SJCRH30 (cell line): ENCODE measurements around the gene CD200R1L. TPM values are rescaled to one million over a fixed set of nuclear protein-coding genes. Genes with fewer than 3 reads are reported as not detected.

Experiments used
- DNase-seq, 2 experiments: peaks; one replicate each; pipeline ENCODE4 v3.0.0-alpha.2; 2015 to 2020
- H3K27ac ChIP-seq: fragments of 250-450 bp; sonication (Bioruptor Pico); 2 replicates; pipeline ENCODE4 v1.5.1; 2020; ENCODE audit warnings: mild to moderate bottlenecking, moderate library complexity
- H3K27me3 ChIP-seq: fragments of 250-450 bp; sonication (Bioruptor Pico); 2 replicates; pipeline ENCODE4 v1.5.1; 2020; ENCODE audit warnings: mild to moderate bottlenecking, moderate library complexity
- H3K36me3 ChIP-seq: fragments of 250-450 bp; sonication (Bioruptor Pico); 2 replicates; pipeline ENCODE4 v1.5.1; 2020; ENCODE audit warnings: mild to moderate bottlenecking, moderate library complexity
- H3K4me1 ChIP-seq: fragments of 250-450 bp; sonication (Bioruptor Pico); 2 replicates; pipeline ENCODE4 v1.5.1; 2020; ENCODE audit warnings: mild to moderate bottlenecking, moderate library complexity
- H3K4me3 ChIP-seq: fragments of 250-450 bp; sonication (Bioruptor Pico); 2 replicates; pipeline ENCODE4 v1.5.1; 2020; ENCODE audit warnings: mild to moderate bottlenecking, moderate library complexity
- H3K9me3 ChIP-seq: fragments of 250-450 bp; sonication (Bioruptor Pico); replicated peaks from 2 replicates; pipeline ENCODE4 v1.5.1; 2020; ENCODE audit warnings: mild to moderate bottlenecking, moderate library complexity
- total RNA-seq: library from RNA; depleted of rRNA; stranded (reverse); fragments of >200 nt; shearing (Covaris generic); gene quantifications from 2 replicates; pipeline ENCODE4 v1.2.3, GENCODE V29; 2014; rRNA removed

Gene CD200R1L
- total RNA-seq, 1 experiment from 2014 or later = not detected

DNA sequence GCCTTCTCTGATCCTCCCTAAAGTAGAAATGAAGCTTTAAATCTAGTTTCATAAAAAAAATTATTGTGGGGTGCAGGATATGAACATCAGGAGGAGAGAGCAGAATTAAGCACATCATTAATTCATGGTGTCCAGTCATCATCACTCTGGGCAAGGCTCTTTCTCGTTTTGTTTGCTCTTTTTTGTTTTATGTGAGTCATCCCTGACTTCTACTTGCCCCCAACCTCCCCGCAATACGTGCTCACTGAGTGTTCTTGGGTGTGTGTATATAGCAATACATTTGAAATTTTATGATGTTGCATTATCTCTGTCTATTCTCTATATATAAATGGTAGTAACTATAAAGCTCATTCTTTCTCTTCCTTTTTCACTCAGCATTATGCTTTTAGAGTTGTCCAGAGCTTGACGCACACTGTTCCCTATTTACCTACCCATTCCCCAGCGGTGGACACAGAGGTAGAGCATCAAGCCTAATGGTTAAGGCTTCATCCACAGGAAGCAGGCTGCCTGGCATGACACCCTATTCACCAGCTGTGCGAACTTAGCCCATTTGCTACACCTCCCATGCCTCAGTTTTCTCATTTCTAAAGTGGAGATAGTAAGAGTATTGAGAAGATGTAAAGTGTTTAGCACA lies 72.3 kb downstream of the CD200R1L start:
- Histone ChIP-seq H3K27me3 (no peaks in the 10 kb centered on the region), H3K4me1 (peaks cover 21% of the 10 kb centered on the region), H3K27ac (no peak overlapping the region), H3K36me3 (no peaks in the 10 kb centered on the region), H3K4me3 (no peak overlapping the region), H3K9me3 (no peaks in the 10 kb centered on the region; the same call in 1 of the 2 replicates)
- no peak for DNase-seq

DNA sequence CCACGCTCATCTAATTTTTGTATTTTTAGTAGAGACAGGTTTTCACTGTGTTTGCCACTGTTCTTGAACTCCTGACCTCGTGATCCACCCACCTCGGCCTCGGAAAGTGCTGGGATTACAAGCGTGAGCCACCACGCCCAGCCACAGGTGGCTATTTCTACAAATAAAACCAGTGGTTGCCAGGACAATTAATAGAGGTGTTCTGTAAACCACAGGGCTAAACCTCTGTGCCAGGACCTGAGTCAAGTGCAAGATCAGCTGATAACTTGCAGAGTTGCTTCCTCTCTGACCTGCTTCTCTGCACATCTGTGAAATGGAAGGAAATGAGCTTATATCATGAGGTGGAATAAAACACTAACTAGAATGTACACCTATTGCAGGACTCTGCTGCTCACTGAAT lies 72.8 kb downstream of the CD200R1L start:
- H3K9me3 ChIP-seq = no peaks in the 10 kb centered on the region; the same call in 1 of the 2 replicates
- no peak overlapping the region for H3K4me3 ChIP-seq
- no peaks in the 10 kb centered on the region for H3K36me3 ChIP-seq
- H3K27me3 ChIP-seq = no peaks in the 10 kb centered on the region
- peaks cover 21% of the 10 kb centered on the region for H3K4me1 ChIP-seq
- no peak for DNase-seq
- no peak overlapping the region for H3K27ac ChIP-seq

- Histone ChIP-seq H3K9me3 (no peaks in the 10 kb centered on the region; the same call in 1 of the 2 replicates), H3K4me3 (no peak overlapping the region), H3K4me1 (peaks cover 7% of the 10 kb centered on the region), H3K27me3 (no peaks in the 10 kb centered on the region), H3K36me3 (no peaks in the 10 kb centered on the region), H3K27ac (no peak overlapping the region)
- DNase-seq = no peak
These were observed 75.7 kb downstream of the CD200R1L start for GRCh38 chr3:112770951-112771350.

DNA sequence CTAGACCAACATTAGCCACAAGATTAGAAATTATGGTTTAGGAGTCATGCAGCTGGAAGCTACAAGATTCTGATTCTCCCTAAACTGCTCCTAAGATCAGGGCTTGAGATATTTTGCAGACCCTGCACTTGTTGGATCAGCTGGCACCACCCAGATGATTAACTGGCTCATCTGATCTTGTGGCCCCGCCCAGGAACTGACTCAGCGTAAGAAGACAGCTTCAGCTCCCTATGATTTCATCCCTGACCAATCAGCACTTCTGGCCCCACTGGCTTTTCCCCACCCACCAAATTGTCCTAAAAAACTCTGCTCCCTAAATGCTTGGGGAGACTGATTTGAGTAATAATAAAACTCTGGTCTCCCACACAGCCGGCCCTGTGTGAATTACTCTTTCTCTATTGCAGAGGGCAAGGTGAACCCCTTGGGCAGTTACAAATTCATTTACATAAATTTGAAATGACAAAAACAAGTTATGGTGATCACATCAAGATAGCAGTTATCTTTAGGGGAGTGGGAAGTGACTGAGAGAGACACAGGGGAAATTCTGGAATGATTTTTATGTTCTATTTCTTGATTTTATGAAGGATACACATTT lies 76.5 kb downstream of the CD200R1L start:
- no peaks in the 10 kb centered on the region; the same call in 1 of the 2 replicates for H3K9me3 ChIP-seq
- no peak overlapping the region for H3K27ac ChIP-seq
- no peak overlapping the region for H3K4me3 ChIP-seq
- H3K27me3 ChIP-seq = no peaks in the 10 kb centered on the region
- peaks cover 7% of the 10 kb centered on the region for H3K4me1 ChIP-seq
- H3K36me3 ChIP-seq = no peaks in the 10 kb centered on the region
- DNase-seq = peak; percentile 51 to 59

- H3K27me3 ChIP-seq = no peaks in the 10 kb centered on the region
- H3K4me3 ChIP-seq = no peak overlapping the region
- no peaks in the 10 kb centered on the region; the same call in 1 of the 2 replicates for H3K9me3 ChIP-seq
- no peak overlapping the region for H3K27ac ChIP-seq
- peaks cover 7% of the 10 kb centered on the region for H3K4me1 ChIP-seq
- no peak for DNase-seq
- H3K36me3 ChIP-seq = no peaks in the 10 kb centered on the region
These were observed 77.2 kb downstream of the CD200R1L start for GRCh38 chr3:112769286-112769978.

GRCh38 chr3:112767777-112768176 lies 78.9 kb downstream of the CD200R1L start:
- no peaks in the 10 kb centered on the region; the same call in 1 of the 2 replicates for H3K9me3 ChIP-seq
- DNase-seq = no peak
- peaks cover 7% of the 10 kb centered on the region for H3K4me1 ChIP-seq
- H3K27ac ChIP-seq = no peak overlapping the region
- no peaks in the 10 kb centered on the region for H3K27me3 ChIP-seq
- H3K4me3 ChIP-seq = no peak overlapping the region
- no peaks in the 10 kb centered on the region for H3K36me3 ChIP-seq

DNA sequence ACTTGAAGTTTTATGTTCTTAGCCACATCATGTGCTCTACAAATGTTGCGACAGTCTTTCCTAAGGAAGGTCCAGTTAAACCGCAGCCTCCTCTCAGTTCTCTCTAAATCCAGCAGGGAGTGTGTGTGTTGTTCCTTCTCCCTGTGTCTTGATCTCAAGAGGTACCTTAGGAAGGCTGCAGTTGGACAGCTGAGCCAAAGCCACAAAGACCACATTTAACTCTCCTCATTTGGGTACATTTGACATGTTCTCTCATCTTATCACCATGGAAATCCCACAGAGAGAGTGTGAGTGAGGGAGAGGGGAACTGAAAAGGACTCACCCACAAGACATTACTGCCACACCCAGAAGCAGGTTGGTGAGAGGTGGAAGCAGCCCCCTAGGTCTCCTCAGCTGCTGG lies 79.5 kb downstream of the CD200R1L start:
- Histone ChIP-seq H3K27ac (no peak overlapping the region), H3K36me3 (no peaks in the 10 kb centered on the region), H3K4me3 (no peak overlapping the region), H3K4me1 (peaks cover 5% of the 10 kb centered on the region), H3K27me3 (no peaks in the 10 kb centered on the region), H3K9me3 (no peaks in the 10 kb centered on the region; the same call in 1 of the 2 replicates)
- no peak for DNase-seq

Other genes starting within 250 kb of the CD200R1L start
- gene CCDC80, start 205.7 kb downstream of the CD200R1L start, total RNA-seq = 14.5 and 18.0 TPM in 2 replicates
- 0.08 and 0.15 TPM in 2 replicates for gene CD200R1, start 128.2 kb upstream of the CD200R1L start, total RNA-seq
- gene GTPBP8, start 144.1 kb upstream of the CD200R1L start, total RNA-seq = 36.6 and 37.6 TPM in 2 replicates